Measurements from ENCODE around the gene AIFM1. TPM values are rescaled to one million over a fixed set of nuclear protein-coding genes. Genes with fewer than 3 reads are reported as not detected.

AIFM1 gene
- polyA plus RNA-seq (2011; rRNA removed): 31.1 and 39.3 TPM in 2 replicates
- 20.4 and 20.9 TPM in 2 replicates for polyA minus RNA-seq (2011; rRNA and poly(A)+ RNA removed)

- Histone ChIP-seq H3K27ac (ENCODE audit: low read depth, low read length) (peak within 1 kb of the TSS; percentile 82), H3K9me3 (ENCODE audit: control insufficient read depth, insufficient read depth, low read length) (no peaks in the 10 kb centered on the region), H3K27me3 (ENCODE audit: control insufficient read depth, insufficient read depth, low read length) (no peaks in the 10 kb centered on the region), H3K4me3 (ENCODE audit: low read depth, low read length) (peak within 1 kb of the TSS; percentile 78)
- no peak for TF ChIP-seq CTCF (IDR thresholded peaks at IDR 0.05; ENCODE audit: low read depth, low read length)
- POLR2A ChIA-PET: interaction anchor here (1.3 kb wide), 1 partner anchor 45 kb away, joined by 3 read pairs; no protein-coding TSS in a partner anchor
- peak; percentile 90 for DNase-seq (ENCODE audit: low read depth, low spot score)
- CTCF ChIA-PET: interaction anchor here (1.7 kb wide), 1 partner anchor 105 kb away, joined by 7 read pairs; no protein-coding TSS in a partner anchor
These were observed at the start of gene AIFM1 for GRCh38 chrX:130165703-130166502. AIFM1 (minus strand) TSS chrX:130165841; CDS start chrX:130165656, 185 bp downstream.

- H3K9me3 ChIP-seq (ENCODE audit: control insufficient read depth, insufficient read depth, low read length): no peaks in the 10 kb centered on the region
- TF ChIP-seq CTCF (IDR thresholded peaks at IDR 0.05; ENCODE audit: low read depth, low read length): no peak
These were observed 47.7 kb upstream of the AIFM1 start for GRCh38 chrX:130213376-130213775.

GRCh38 chrX:130212371-130212770 lies 46.7 kb upstream of the AIFM1 start:
- no peak for DNase-seq (ENCODE audit: low read depth, low spot score)
- CTCF ChIA-PET: interaction anchor here (2.0 kb wide), 1 partner anchor 20 kb away, joined by 4 read pairs; no protein-coding TSS in a partner anchor
- no peaks in the 10 kb centered on the region for H3K9me3 ChIP-seq (ENCODE audit: control insufficient read depth, insufficient read depth, low read length)
- H3K4me3 ChIP-seq (ENCODE audit: low read depth, low read length): no peak overlapping the region
- POLR2A ChIA-PET: no interaction called here
- no peak overlapping the region for H3K27ac ChIP-seq (ENCODE audit: low read depth, low read length)
- TF ChIP-seq CTCF (IDR thresholded peaks at IDR 0.05; ENCODE audit: low read depth, low read length): no peak
- H3K27me3 ChIP-seq (ENCODE audit: control insufficient read depth, insufficient read depth, low read length): no peaks in the 10 kb centered on the region

More at GRCh38 chrX:130213376-130213775, 47.7 kb upstream of the AIFM1 start:
- H3K27ac ChIP-seq (ENCODE audit: low read depth, low read length): no peak overlapping the region
- CTCF ChIA-PET: no interaction called here
- H3K27me3 ChIP-seq (ENCODE audit: control insufficient read depth, insufficient read depth, low read length): no peaks in the 10 kb centered on the region
- H3K4me3 ChIP-seq (ENCODE audit: low read depth, low read length): no peak overlapping the region
- POLR2A ChIA-PET: no interaction called here
- DNase-seq (ENCODE audit: low read depth, low spot score): no peak

GRCh38 chrX:130211415-130212186 lies 46.0 kb upstream of the AIFM1 start:
- Histone ChIP-seq H3K4me3 (ENCODE audit: low read depth, low read length) (no peak overlapping the region), H3K9me3 (ENCODE audit: control insufficient read depth, insufficient read depth, low read length) (no peaks in the 10 kb centered on the region), H3K27ac (ENCODE audit: low read depth, low read length) (no peak overlapping the region), H3K27me3 (ENCODE audit: control insufficient read depth, insufficient read depth, low read length) (no peaks in the 10 kb centered on the region)
- POLR2A ChIA-PET: no interaction called here
- CTCF ChIA-PET: interaction anchor here (2.0 kb wide), 1 partner anchor 19 kb away, joined by 4 read pairs; no protein-coding TSS in a partner anchor
- no peak for TF ChIP-seq CTCF (IDR thresholded peaks at IDR 0.05; ENCODE audit: low read depth, low read length)
- no peak for DNase-seq (ENCODE audit: low read depth, low spot score)

Data from AG04450 (cell line).